ENCODE results near the gene ZCCHC13.
"Not testable (repeated sequence)": the region's sequence is repeated elsewhere in the genome, so short reads cannot be mapped to it uniquely, and the experiment has no call there.

ZCCHC13 gene

GRCh38 chrX:74321191-74321590 is 17.2 kb downstream of the ZCCHC13 start:
- no peak for DNase-seq (ENCODE audit: low read depth in 3 of 3)

- no peak for DNase-seq (ENCODE audit: low read depth in 3 of 3)
Measured at GRCh38 chrX:74324131-74324530, 20.2 kb downstream of the ZCCHC13 start.

GRCh38 chrX:74325130-74326059 is 21.4 kb downstream of the ZCCHC13 start:
- DNase-seq (ENCODE audit: low read depth in 3 of 3), result no peak

GRCh38 chrX:74338852-74339251 is 34.9 kb downstream of the ZCCHC13 start:
- no peak for DNase-seq (ENCODE audit: low read depth in 3 of 3)

GRCh38 chrX:74340051-74340450 is 36.1 kb downstream of the ZCCHC13 start:
- no peak for DNase-seq (ENCODE audit: low read depth in 3 of 3)

GRCh38 chrX:74342211-74342610 is 38.2 kb downstream of the ZCCHC13 start:
- DNase-seq (ENCODE audit: low read depth in 3 of 3), result not testable (repeated sequence)

- DNase-seq (ENCODE audit: low read depth in 3 of 3), result peak in 2 of 3 experiments; percentile 3 to 35
Measured at GRCh38 chrX:74343343-74344279, 39.6 kb downstream of the ZCCHC13 start.

- no peak for DNase-seq (ENCODE audit: low read depth in 3 of 3)
Measured at GRCh38 chrX:74344280-74344622, 40.3 kb downstream of the ZCCHC13 start.

GRCh38 chrX:74346088-74346487 is 42.1 kb downstream of the ZCCHC13 start:
- DNase-seq (ENCODE audit: low read depth in 3 of 3), result no peak

- no peak for DNase-seq (ENCODE audit: low read depth in 3 of 3)
Measured at GRCh38 chrX:74349387-74349786, 45.4 kb downstream of the ZCCHC13 start.

- no peak for DNase-seq (ENCODE audit: low read depth in 3 of 3)
Measured at GRCh38 chrX:74351760-74352159, 47.8 kb downstream of the ZCCHC13 start.

- DNase-seq (ENCODE audit: low read depth in 3 of 3), result no peak
Measured at GRCh38 chrX:74353984-74354383, 50.0 kb downstream of the ZCCHC13 start.

Measured in stimulated activated CD4-positive, alpha-beta T cell treated with anti-CD3 and anti-CD28 coated beads, TNF-alpha, amount 100 ng/mL, for 24 hours (primary cell).